Measurements from ENCODE around the gene ANXA2R. TPM values are rescaled to one million over a fixed set of nuclear protein-coding genes. Genes with fewer than 3 reads are reported as not detected.
A peak's percentile ranks its signal among the peaks of the same experiment; 100 is the strongest.

The ANXA2R gene
- total and polyA plus RNA-seq, 2 of the 13 experiments (the other 11 are each of a cell fraction or from before 2014, with no cell fraction given) = 0.95 to 1.3 TPM

- peak; percentile 11; the same call in 1 of the 2 replicates for TF ChIP-seq KDM5B (CRISPR knock-in tag; IDR thresholded peaks at IDR 0.05; ENCODE audit: borderline replicate concordance)
- peak; percentile 60 for TF ChIP-seq SALL1 (CRISPR knock-in tag; IDR thresholded peaks at IDR 0.05)
- no peak for TF ChIP-seq SOX13 (IDR thresholded peaks at IDR 0.05)
- TF ChIP-seq SOX13 (CRISPR knock-in tag; conservative IDR thresholded peaks at IDR 0.05 in 1 of 2, IDR thresholded peaks at IDR 0.05 in 1 of 2) = 0 out of 4 replicates have a peak, but pooled peaks of 1 of the 2 experiments have one; percentile 5
- peak; percentile 43; the same call in 1 of the 2 replicates for TF ChIP-seq PHF21A (CRISPR knock-in tag; IDR thresholded peaks at IDR 0.05)
- TF ChIP-seq POLR2A (IDR thresholded peaks at IDR 0.05; ENCODE audit: insufficient read depth in 1 of 2, low read depth in 2 of 2, low read length in 2 of 2) = peak; percentile 57; a peak in 3 of 4 replicates
- TF ChIP-seq, protein P1, sequence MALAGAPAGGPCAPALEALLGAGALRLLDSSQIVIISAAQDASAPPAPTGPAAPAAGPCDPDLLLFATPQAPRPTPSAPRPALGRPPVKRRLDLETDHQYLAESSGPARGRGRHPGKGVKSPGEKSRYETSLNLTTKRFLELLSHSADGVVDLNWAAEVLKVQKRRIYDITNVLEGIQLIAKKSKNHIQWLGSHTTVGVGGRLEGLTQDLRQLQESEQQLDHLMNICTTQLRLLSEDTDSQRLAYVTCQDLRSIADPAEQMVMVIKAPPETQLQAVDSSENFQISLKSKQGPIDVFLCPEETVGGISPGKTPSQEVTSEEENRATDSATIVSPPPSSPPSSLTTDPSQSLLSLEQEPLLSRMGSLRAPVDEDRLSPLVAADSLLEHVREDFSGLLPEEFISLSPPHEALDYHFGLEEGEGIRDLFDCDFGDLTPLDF (CRISPR knock-in tag; IDR thresholded peaks at IDR 0.05) = no peak
- TF ChIP-seq ZNF337 (CRISPR knock-in tag; IDR thresholded peaks at IDR 0.05; ENCODE audit: borderline replicate concordance, low read depth) = 0 out of 2 replicates have a peak, but pooled peaks have one; percentile 1
- TF ChIP-seq, protein P2, sequence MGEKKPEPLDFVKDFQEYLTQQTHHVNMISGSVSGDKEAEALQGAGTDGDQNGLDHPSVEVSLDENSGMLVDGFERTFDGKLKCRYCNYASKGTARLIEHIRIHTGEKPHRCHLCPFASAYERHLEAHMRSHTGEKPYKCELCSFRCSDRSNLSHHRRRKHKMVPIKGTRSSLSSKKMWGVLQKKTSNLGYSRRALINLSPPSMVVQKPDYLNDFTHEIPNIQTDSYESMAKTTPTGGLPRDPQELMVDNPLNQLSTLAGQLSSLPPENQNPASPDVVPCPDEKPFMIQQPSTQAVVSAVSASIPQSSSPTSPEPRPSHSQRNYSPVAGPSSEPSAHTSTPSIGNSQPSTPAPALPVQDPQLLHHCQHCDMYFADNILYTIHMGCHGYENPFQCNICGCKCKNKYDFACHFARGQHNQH (CRISPR knock-in tag; IDR thresholded peaks at IDR 0.05) = 0 out of 2 replicates have a peak, but pooled peaks have one; percentile 33
- 0 out of 2 replicates have a peak, but pooled peaks have one; percentile 45 for TF ChIP-seq EED (CRISPR knock-in tag; IDR thresholded peaks at IDR 0.05)
- peak; percentile 60; the same call in 1 of the 2 replicates for TF ChIP-seq TGIF2 (CRISPR knock-in tag; IDR thresholded peaks at IDR 0.05)
- peak; percentile 76 for TF ChIP-seq TAF1 (CRISPR knock-in tag; IDR thresholded peaks at IDR 0.05)
- TF ChIP-seq ZNF589 (CRISPR knock-in tag; conservative IDR thresholded peaks at IDR 0.05) = 0 out of 2 replicates have a peak, but pooled peaks have one; percentile 27
- TF ChIP-seq, protein P3, sequence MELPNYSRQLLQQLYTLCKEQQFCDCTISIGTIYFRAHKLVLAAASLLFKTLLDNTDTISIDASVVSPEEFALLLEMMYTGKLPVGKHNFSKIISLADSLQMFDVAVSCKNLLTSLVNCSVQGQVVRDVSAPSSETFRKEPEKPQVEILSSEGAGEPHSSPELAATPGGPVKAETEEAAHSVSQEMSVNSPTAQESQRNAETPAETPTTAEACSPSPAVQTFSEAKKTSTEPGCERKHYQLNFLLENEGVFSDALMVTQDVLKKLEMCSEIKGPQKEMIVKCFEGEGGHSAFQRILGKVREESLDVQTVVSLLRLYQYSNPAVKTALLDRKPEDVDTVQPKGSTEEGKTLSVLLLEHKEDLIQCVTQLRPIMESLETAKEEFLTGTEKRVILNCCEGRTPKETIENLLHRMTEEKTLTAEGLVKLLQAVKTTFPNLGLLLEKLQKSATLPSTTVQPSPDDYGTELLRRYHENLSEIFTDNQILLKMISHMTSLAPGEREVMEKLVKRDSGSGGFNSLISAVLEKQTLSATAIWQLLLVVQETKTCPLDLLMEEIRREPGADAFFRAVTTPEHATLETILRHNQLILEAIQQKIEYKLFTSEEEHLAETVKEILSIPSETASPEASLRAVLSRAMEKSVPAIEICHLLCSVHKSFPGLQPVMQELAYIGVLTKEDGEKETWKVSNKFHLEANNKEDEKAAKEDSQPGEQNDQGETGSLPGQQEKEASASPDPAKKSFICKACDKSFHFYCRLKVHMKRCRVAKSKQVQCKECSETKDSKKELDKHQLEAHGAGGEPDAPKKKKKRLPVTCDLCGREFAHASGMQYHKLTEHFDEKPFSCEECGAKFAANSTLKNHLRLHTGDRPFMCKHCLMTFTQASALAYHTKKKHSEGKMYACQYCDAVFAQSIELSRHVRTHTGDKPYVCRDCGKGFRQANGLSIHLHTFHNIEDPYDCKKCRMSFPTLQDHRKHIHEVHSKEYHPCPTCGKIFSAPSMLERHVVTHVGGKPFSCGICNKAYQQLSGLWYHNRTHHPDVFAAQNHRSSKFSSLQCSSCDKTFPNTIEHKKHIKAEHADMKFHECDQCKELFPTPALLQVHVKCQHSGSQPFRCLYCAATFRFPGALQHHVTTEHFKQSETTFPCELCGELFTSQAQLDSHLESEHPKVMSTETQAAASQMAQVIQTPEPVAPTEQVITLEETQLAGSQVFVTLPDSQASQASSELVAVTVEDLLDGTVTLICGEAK (IDR thresholded peaks at IDR 0.05) = no peak
- TF ChIP-seq, protein P3 (CRISPR knock-in tag; IDR thresholded peaks at IDR 0.05) = 0 out of 2 replicates have a peak, but pooled peaks have one; percentile 30
- no peak for TF ChIP-seq RAD21 (CRISPR knock-in tag; IDR thresholded peaks at IDR 0.05)
- no peak for TF ChIP-seq ZNF207 (IDR thresholded peaks at IDR 0.05; ENCODE audit: borderline replicate concordance)
- TF ChIP-seq GATAD1 (CRISPR knock-in tag; IDR thresholded peaks at IDR 0.05) = peak; percentile 49; the same call in 1 of the 2 replicates
- TF ChIP-seq THYN1 (CRISPR knock-in tag; IDR thresholded peaks at IDR 0.05; ENCODE audit: borderline replicate concordance, low read depth) = no peak
These were observed 47.8 kb downstream of the ANXA2R start (continued) for GRCh38 chr5:42992088-42992879.
